ENCODE results near the gene TRIOBP. TPM values are rescaled to one million over a fixed set of nuclear protein-coding genes. Genes with fewer than 3 reads are reported as not detected.

Gene TRIOBP
- total and polyA plus RNA-seq, 5 donors, result 82.1 to 105 (median 92.2) TPM

- Histone ChIP-seq H3K27ac (ENCODE audit: low read length) (no peak overlapping the region), H3K4me1 (ENCODE audit: control insufficient read depth, insufficient read depth, low read length) (peaks cover 3% of the 10 kb centered on the region), H3K27me3 (ENCODE audit: control insufficient read depth, insufficient read depth) (no peaks in the 10 kb centered on the region), H3K9me3 (ENCODE audit: control insufficient read depth, low read length) (no peaks in the 10 kb centered on the region), H3K4me3 (ENCODE audit: low read length) (no peak overlapping the region)
- DNase-seq, result no peak
- WGBS, result 75% methylated on average over 15 of the region's 15 CpGs
- no peak for ATAC-seq
- intact Hi-C loops (cut with DNase I), result no loop called here
These were observed 24.5 kb upstream of the TRIOBP start for GRCh38 chr22:37672206-37672919.

DNA sequence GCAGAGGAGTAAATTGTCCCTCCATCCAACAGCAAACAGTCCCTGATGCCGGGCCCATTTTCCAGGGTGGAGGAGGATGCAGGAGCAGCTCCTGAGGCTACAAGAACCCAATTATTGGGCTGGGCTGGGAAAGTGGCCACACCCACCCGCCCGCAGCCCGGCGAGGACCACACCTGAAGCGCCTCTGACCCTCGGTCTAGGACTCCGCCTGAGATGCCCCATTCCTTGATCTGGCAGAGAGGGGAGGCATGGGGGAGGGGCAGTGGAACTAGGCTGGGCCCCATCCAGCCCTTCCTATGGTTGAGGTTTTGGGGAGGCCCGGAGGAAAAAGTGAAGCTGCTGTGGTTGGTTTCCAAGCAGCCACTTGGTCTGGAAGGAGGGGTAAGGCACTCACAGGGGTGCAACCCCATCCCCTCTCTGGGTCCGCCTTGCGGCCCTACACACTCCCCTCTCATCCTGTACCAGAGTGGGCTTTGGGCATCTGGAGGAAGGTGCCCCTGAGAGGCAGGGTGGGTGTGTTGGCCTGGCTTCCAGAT, 23.9 kb upstream of the TRIOBP start:
- Histone ChIP-seq H3K27me3 (ENCODE audit: control insufficient read depth, insufficient read depth) (no peaks in the 10 kb centered on the region), H3K9me3 (ENCODE audit: control insufficient read depth, low read length) (no peaks in the 10 kb centered on the region), H3K4me1 (ENCODE audit: control insufficient read depth, insufficient read depth, low read length) (peaks cover 4% of the 10 kb centered on the region), H3K27ac (ENCODE audit: low read length) (no peak overlapping the region), H3K4me3 (ENCODE audit: low read length) (no peak overlapping the region)
- DNase-seq (no peak), ATAC-seq (no peak)
- WGBS, result 78% methylated on average over 11 of the region's 11 CpGs
- intact Hi-C loops (cut with DNase I), result no loop called here

DNA sequence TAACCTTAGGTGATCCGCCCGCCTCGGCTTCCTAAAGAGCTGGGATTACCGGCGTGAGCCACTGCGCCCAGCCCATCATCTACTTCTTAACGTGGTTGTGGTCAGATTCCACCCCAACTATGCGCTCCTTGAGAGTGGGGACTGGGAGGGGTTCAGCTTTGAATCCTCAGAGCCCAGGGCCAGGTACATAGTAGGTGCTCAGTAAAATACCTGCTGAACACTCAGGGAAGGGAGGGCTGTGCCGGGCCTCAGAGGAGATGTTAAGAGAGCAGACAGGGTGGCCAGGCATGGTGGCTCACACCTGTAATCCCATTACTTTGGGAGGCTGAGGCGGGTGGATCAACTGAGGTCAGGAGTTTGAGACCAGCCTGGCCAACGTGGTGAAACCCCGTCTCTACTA, 22.6 kb upstream of the TRIOBP start:
- WGBS, result 87% methylated on average over 12 of the region's 12 CpGs
- intact Hi-C loops (cut with DNase I), result no loop called here
- H3K27ac ChIP-seq (ENCODE audit: low read length), result peak overlapping the region; percentile 37
- no peaks in the 10 kb centered on the region for H3K9me3 ChIP-seq (ENCODE audit: control insufficient read depth, low read length)
- DNase-seq (no peak), ATAC-seq (no peak)
- H3K4me1 ChIP-seq (ENCODE audit: control insufficient read depth, insufficient read depth, low read length), result peaks cover 4% of the 10 kb centered on the region
- H3K27me3 ChIP-seq (ENCODE audit: control insufficient read depth, insufficient read depth), result no peaks in the 10 kb centered on the region
- no peak overlapping the region for H3K4me3 ChIP-seq (ENCODE audit: low read length)

DNA sequence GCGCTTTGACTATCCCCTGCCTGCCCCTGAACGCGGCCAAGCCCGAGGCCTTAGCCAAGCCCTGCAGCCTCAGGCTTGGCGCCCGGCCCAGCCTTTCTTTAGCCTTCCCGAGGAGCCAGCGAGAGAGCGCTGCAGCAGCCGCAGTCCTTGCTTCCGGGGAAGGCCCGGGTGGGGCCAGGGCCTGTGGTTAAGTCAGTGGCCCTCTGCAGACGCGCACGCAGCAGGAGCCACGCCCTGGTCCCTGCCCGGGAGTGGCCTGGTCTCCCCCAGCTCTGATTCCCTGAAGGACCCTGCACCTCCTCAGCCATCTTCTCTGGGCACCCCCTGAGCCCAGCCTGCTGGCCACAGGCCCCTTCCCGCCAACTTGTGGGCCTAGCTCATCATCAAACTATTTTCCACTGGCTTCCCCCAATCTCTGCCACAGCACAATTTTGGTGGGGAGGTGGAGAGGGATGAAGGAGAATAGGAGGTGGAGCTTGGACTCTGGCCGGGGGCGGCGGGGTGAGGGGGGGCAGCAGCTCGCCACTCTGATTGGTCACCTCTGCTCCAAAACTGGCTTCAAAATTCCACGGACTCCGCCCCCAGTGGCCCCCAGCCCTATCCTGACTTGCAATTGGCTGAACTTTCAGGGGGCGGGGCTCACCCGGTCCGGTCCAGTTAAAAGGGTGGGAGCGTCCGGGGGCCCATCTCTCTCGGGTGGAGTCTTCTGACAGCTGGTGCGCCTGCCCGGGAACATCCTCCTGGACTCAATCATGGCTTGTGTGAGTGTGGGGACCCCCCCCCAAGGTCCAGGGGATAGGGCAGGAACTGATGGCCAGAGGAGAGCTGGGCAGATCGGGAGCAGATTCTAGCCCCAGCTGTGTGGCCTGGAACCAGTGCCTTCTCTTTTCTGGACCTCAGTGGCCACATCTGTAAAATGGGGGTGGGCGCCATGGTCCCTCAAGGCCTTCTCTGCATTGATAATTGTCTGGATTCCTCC, 21.6 kb upstream of the TRIOBP start, which contains the start of gene LGALS1:
LGALS1 (plus strand) TSS at position 686 of the 979 bp plus-strand sequence; CDS start at position 753, 67 bp downstream.
- WGBS, result 3% methylated on average over 34 of the region's 34 CpGs
- Histone ChIP-seq H3K9me3 (ENCODE audit: control insufficient read depth, low read length) (no peaks in the 10 kb centered on the region), H3K4me3 (ENCODE audit: low read length) (peak within 1 kb of the TSS; percentile 91), H3K27ac (ENCODE audit: low read length) (peak within 1 kb of the TSS; percentile 98), H3K27me3 (ENCODE audit: control insufficient read depth, insufficient read depth) (no peaks in the 10 kb centered on the region), H3K4me1 (ENCODE audit: control insufficient read depth, insufficient read depth, low read length) (peaks cover 4% of the 10 kb centered on the region)
- ATAC-seq (peak; percentile 91 to 92), DNase-seq (peak; percentile 97 to 99 (median 98))
- intact Hi-C loops (cut with DNase I), result no loop called here

DNA sequence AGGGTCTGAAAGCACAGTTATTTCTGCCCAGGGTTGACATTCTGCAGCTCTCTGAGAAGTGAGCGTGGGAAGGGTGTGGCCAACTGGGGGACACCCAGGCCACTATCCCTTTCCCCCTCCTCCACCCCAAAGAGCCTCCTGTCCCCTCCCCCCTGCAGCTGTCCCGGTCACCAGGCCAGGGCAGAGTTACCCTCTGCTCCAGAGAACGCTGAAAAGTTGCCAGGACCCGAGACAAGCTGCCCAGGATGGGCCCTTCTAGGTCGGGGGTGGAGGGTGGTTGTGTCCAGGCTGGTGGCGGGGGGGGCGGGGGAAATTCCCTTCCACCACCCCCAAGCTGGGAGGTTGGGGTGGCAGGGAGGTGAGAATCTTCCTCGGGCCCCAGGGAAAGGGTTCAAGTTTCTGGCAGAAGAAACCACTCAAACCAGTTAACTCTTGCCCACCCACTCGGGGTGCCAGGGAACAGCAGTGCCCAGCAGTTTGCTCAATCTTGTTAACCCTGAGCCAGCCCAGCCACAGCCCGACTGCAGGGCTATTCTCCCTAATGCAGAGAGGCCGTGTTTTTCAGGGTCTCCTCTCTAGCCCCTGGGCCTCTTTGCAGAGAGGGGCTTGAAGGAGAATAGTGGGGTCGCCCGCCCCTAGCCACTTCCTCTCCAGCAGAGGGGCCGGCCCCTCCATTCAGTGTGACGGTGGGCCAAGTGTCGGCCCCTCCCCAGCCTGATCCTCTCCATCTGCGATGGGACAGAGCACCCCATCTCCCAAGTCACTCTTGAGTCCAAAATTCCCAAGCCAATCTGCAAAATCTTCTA, 20.7 kb upstream of the TRIOBP start:
- Histone ChIP-seq H3K27me3 (ENCODE audit: control insufficient read depth, insufficient read depth) (no peaks in the 10 kb centered on the region), H3K4me3 (ENCODE audit: low read length) (peak overlapping the region; percentile 91), H3K9me3 (ENCODE audit: control insufficient read depth, low read length) (no peaks in the 10 kb centered on the region), H3K27ac (ENCODE audit: low read length) (peak overlapping the region; percentile 98), H3K4me1 (ENCODE audit: control insufficient read depth, insufficient read depth, low read length) (peaks cover 4% of the 10 kb centered on the region)
- 5% methylated on average over 17 of the region's 17 CpGs for WGBS
- intact Hi-C loops (cut with DNase I), result no loop called here
- ATAC-seq, result peak; percentile 3 to 18
- DNase-seq, result peak; percentile 58 to 82 (median 79)

- peak overlapping the region; percentile 91 for H3K4me3 ChIP-seq (ENCODE audit: low read length)
- peak; percentile 22 to 62 for ATAC-seq
- H3K27me3 ChIP-seq (ENCODE audit: control insufficient read depth, insufficient read depth), result no peaks in the 10 kb centered on the region
- H3K27ac ChIP-seq (ENCODE audit: low read length), result peak overlapping the region; percentile 98
- 1% methylated on average over 42 of the region's 42 CpGs for WGBS
- peaks cover 4% of the 10 kb centered on the region for H3K4me1 ChIP-seq (ENCODE audit: control insufficient read depth, insufficient read depth, low read length)
- peak; percentile 86 to 93 (median 91) for DNase-seq
- no peaks in the 10 kb centered on the region for H3K9me3 ChIP-seq (ENCODE audit: control insufficient read depth, low read length)
- intact Hi-C loops (cut with DNase I), result no loop called here
These were observed 19.9 kb upstream of the TRIOBP start for GRCh38 chr22:37676736-37677492.

DNA sequence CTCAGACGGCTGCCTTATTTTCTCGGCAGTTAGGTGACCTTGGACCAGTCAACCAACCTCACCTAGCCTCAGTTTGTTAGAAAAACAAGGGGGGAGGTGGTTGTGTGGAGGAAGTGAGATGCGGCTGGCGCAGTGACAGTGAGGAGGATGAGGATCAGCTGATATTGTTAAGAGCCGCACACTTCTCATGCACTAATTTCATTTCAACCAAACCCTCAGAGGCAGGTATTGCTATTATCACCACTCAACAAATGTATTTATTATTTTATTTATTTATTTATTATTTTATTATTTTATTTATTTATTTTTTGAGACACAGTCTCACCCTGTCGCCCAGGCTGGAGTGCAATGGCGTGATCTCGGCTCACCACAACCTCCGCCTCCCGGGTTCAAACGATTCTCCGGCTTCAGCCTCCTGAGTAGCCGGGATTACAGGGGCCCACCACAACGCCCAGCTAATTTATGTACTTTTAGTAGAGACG, 19.3 kb upstream of the TRIOBP start:
- Histone ChIP-seq H3K4me3 (ENCODE audit: low read length) (peak overlapping the region; percentile 91), H3K27ac (ENCODE audit: low read length) (peak overlapping the region; percentile 98), H3K9me3 (ENCODE audit: control insufficient read depth, low read length) (no peaks in the 10 kb centered on the region), H3K27me3 (ENCODE audit: control insufficient read depth, insufficient read depth) (no peaks in the 10 kb centered on the region), H3K4me1 (ENCODE audit: control insufficient read depth, insufficient read depth, low read length) (peaks cover 4% of the 10 kb centered on the region)
- ATAC-seq (no peak), DNase-seq (peak in 1 of 3 donors; percentile 64)
- WGBS, result 54% methylated on average over 15 of the region's 15 CpGs
- intact Hi-C loops (cut with DNase I), result no loop called here

- WGBS, result 57% methylated on average over 18 of the region's 18 CpGs
- Histone ChIP-seq H3K4me3 (ENCODE audit: low read length) (no peak overlapping the region), H3K9me3 (ENCODE audit: control insufficient read depth, low read length) (no peaks in the 10 kb centered on the region), H3K27me3 (ENCODE audit: control insufficient read depth, insufficient read depth) (no peaks in the 10 kb centered on the region), H3K4me1 (ENCODE audit: control insufficient read depth, insufficient read depth, low read length) (peaks cover 4% of the 10 kb centered on the region), H3K27ac (ENCODE audit: low read length) (no peak overlapping the region)
- DNase-seq, result no peak
- intact Hi-C loops (cut with DNase I), result no loop called here
- no peak for ATAC-seq
These were observed 18.5 kb upstream of the TRIOBP start for GRCh38 chr22:37678372-37678771.

- H3K9me3 ChIP-seq (ENCODE audit: control insufficient read depth, low read length), result no peaks in the 10 kb centered on the region
- intact Hi-C loops (cut with DNase I), result loop anchor here in 3 of 4 donors (5.0 to 10.0 kb wide), 3 partner anchors 32 to 55 kb away; no protein-coding TSS in a partner anchor
- no peaks in the 10 kb centered on the region for H3K27me3 ChIP-seq (ENCODE audit: control insufficient read depth, insufficient read depth)
- DNase-seq (no peak), ATAC-seq (no peak)
- H3K4me1 ChIP-seq (ENCODE audit: control insufficient read depth, insufficient read depth, low read length), result peaks cover 2% of the 10 kb centered on the region
- no peak overlapping the region for H3K27ac ChIP-seq (ENCODE audit: low read length)
- H3K4me3 ChIP-seq (ENCODE audit: low read length), result no peak overlapping the region
- 73% methylated on average over 8 of the region's 8 CpGs for WGBS
These were observed 17.2 kb upstream of the TRIOBP start for GRCh38 chr22:37679670-37680069.
